K562 (cell line): ENCODE data around the gene ELOB. TPM values are rescaled to one million over a fixed set of nuclear protein-coding genes. Genes with fewer than 3 reads are reported as not detected.

Experiments used
- ATAC-seq: fragments of 200-7000 bp; cut with Tn5 transposase; 3 replicates; pipeline ENCODE4 v1.9.1; 2020; ENCODE audit warnings: moderate library complexity
- BruUV-seq: library from RNA; stranded (reverse); fragments of 400-500 nt; replicated peaks from 2 replicates; lab custom pipeline; 2021; lab: Mats Ljungman, UMichigan
- CTCF ChIA-PET: fragments of 300-600 bp; formaldehyde crosslinking; extraction: SDS; loops from one replicate; lab custom pipeline; 2021; ENCODE audit warnings: low intra/inter-chr PET ratio; lab: Yijun Ruan, JAX
- POLR2A ChIA-PET: fragments of 300-600, 350-650 bp; sonication (Branson Sonifier 250); formaldehyde crosslinking; extraction: SDS; loops from one replicate; lab custom pipeline; 2021; ENCODE audit warnings: antibody characterized with exemption, inconsistent platforms; lab: Yijun Ruan, JAX
- DNase-seq, 4 experiments: peaks; one replicate each; pipeline versions ENCODE4 v3.0.0 to v3.0.0-alpha.2; 2011 to 2018; ENCODE audit warnings: low spot score in 3 of 4, mixed read lengths in 3 of 4; ENCODE audit errors: extremely low read depth in 1 of 4
- FAIRE-seq: peaks from 2 replicates; lab custom pipeline; 2011; peaks lifted over from hg19 to GRCh38; lab: Jason Lieb, UNC
- H2AFZ ChIP-seq: 2 replicates; pipeline ENCODE4 v1.6.0; 2011; ENCODE audit warnings: low read depth, low read length, control low read depth, inconsistent platforms
- H3K27ac ChIP-seq: fragments of 200-600 bp; 3 replicates; pipeline ENCODE4 v1.8.0; 2011; ENCODE audit warnings: low read depth, mild to moderate bottlenecking, control low read depth, inconsistent platforms, low read length, moderate library complexity, mixed read lengths; ENCODE audit errors: extremely low read depth
- H3K27me3 ChIP-seq, 2 experiments: fragments of 300-600 bp in 1 of 2; 2 replicates in 1 of 2; 3 replicates in 1 of 2; pipeline versions ENCODE4 v1.6.0 to v1.8.0; 2011; ENCODE audit warnings: inconsistent platforms in 2 of 2, low read length in 2 of 2, mild to moderate bottlenecking in 1 of 2, mixed read lengths in 1 of 2, moderate library complexity in 1 of 2; ENCODE audit not compliant: control insufficient read depth in 2 of 2, insufficient read depth in 2 of 2
- H3K36me3 ChIP-seq: fragments of 300-600 bp; 3 replicates; pipeline ENCODE4 v1.8.0; 2011; ENCODE audit warnings: mild to moderate bottlenecking, low read length, inconsistent platforms; ENCODE audit not compliant: control insufficient read depth, insufficient read depth
- H3K4me1 ChIP-seq, 2 experiments: fragments of 200-600 bp in 1 of 2; replicated peaks in 1 of 2; 2 replicates in 1 of 2; 3 replicates in 1 of 2; pipeline versions ENCODE4 v1.5.1 to v1.8.0; 2011; ENCODE audit warnings: inconsistent platforms in 2 of 2, low read length in 2 of 2, mild to moderate bottlenecking in 1 of 2, mixed read lengths in 1 of 2, moderate library complexity in 1 of 2; ENCODE audit not compliant: control insufficient read depth in 2 of 2, insufficient read depth in 2 of 2
- H3K4me2 ChIP-seq: 2 replicates; pipeline ENCODE4 v1.6.1; 2011; ENCODE audit warnings: low read length, control low read depth, inconsistent platforms, mixed read lengths; ENCODE audit not compliant: insufficient read depth
- H3K4me3 ChIP-seq: fragments of 200-600 bp; sonication (generic), shearing (Covaris generic); 2 replicates; pipeline ENCODE4 v1.5.1; 2016; ENCODE audit warnings: control low read depth, inconsistent platforms
- H3K79me2 ChIP-seq: fragments of 200-600 bp; 3 replicates; pipeline ENCODE4 v1.8.0; 2011; ENCODE audit warnings: low read length, inconsistent platforms; ENCODE audit not compliant: control insufficient read depth, insufficient read depth
- H3K9ac ChIP-seq, 2 experiments: 2 replicates each; pipeline versions ENCODE4 v1.6.0 to v1.6.1; 2011; ENCODE audit warnings: low read depth in 2 of 2, low read length in 2 of 2, control low read depth in 1 of 2, inconsistent platforms in 1 of 2, mild to moderate bottlenecking in 1 of 2, mixed read lengths in 1 of 2; ENCODE audit not compliant: insufficient read depth in 1 of 2
- H3K9me1 ChIP-seq: one replicate; pipeline ENCODE4 v1.6.0; 2011; ENCODE audit warnings: inconsistent platforms, mild to moderate bottlenecking, low read length, moderate library complexity; ENCODE audit not compliant: control insufficient read depth, insufficient read depth
- H3K9me3 ChIP-seq: replicated peaks from 2 replicates; pipeline ENCODE4 v1.5.1; 2011; ENCODE audit warnings: low read depth, low read length, inconsistent platforms; ENCODE audit not compliant: control insufficient read depth, insufficient read depth
- H4K20me1 ChIP-seq: replicated peaks from 2 replicates; pipeline ENCODE4 v1.6.1; 2011; ENCODE audit warnings: low read length, inconsistent platforms, mixed read lengths; ENCODE audit not compliant: control insufficient read depth, insufficient read depth
- CEBPG ChIP-seq, 3 experiments: fragments of 200-800 bp in 1 of 3; sonication (Bioruptor generic) in 1 of 3; sonication (generic) in 1 of 3; formaldehyde crosslinking in 1 of 3; IDR thresholded peaks in 2 of 3; conservative IDR thresholded peaks in 1 of 3; 2 replicates each; pipeline versions ENCODE4 v1.6.1 to v1.8.0; 2016 to 2022; ENCODE audit warnings: missing compliant biosample characterization in 2 of 3, missing genetic modification characterization in 2 of 3, mild to moderate bottlenecking in 1 of 3, missing genetic modification reagents in 1 of 3
- FIP1L1 ChIP-seq: fragments of 200-400 bp; formaldehyde crosslinking; IDR thresholded peaks from 2 replicates; pipeline ENCODE4 v1.6.1; 2018; ENCODE audit warnings: mild to moderate bottlenecking, low read depth, low read length; ENCODE audit not compliant: poor library complexity, severe bottlenecking
- HMG20A ChIP-seq: fragments of 450-650 bp; formaldehyde crosslinking; conservative IDR thresholded peaks from 2 replicates; pipeline ENCODE4 v1.4.0; 2020; ENCODE audit warnings: mild to moderate bottlenecking, mixed read lengths
- KHSRP ChIP-seq: fragments of 450-650 bp; IDR thresholded peaks from 2 replicates; pipeline ENCODE4 v1.6.1; 2017
- MYNN ChIP-seq, 2 experiments: sonication (generic); formaldehyde crosslinking in 1 of 2; IDR thresholded peaks; 2 replicates each; pipeline versions ENCODE4 v1.5.0 to v1.6.1; 2016 to 2020; ENCODE audit warnings: antibody characterized with exemption in 1 of 2, missing genetic modification reagents in 1 of 2
- PRPF4 ChIP-seq: fragments of 200-400 bp; formaldehyde crosslinking; IDR thresholded peaks from one replicate; pipeline ENCODE4 v1.6.1; 2017; ENCODE audit warnings: low read length, low read depth, mild to moderate bottlenecking; ENCODE audit not compliant: insufficient read depth, poor library complexity, severe bottlenecking
- RBBP5 ChIP-seq: fragments of 200-600 bp; sonication (generic); IDR thresholded peaks from 2 replicates; pipeline ENCODE4 v1.6.1; 2012; ENCODE audit warnings: borderline replicate concordance, mild to moderate bottlenecking, low read length, control low read depth, inconsistent platforms; ENCODE audit not compliant: insufficient read depth, poor library complexity, severe bottlenecking
- SIN3A ChIP-seq, 2 experiments: fragments of 150-350 bp in 1 of 2; IDR thresholded peaks; 2 replicates each; pipeline ENCODE4 v1.6.1; 2011 to 2016; ENCODE audit warnings: borderline replicate concordance in 2 of 2, low read depth in 2 of 2, low read length in 2 of 2, mild to moderate bottlenecking in 2 of 2, moderate library complexity in 2 of 2; ENCODE audit not compliant: control insufficient read depth in 1 of 2
- SRSF3 ChIP-seq: fragments of 200-400 bp; formaldehyde crosslinking; IDR thresholded peaks from 2 replicates; pipeline ENCODE4 v1.6.1; 2016; ENCODE audit warnings: mild to moderate bottlenecking, low read length, moderate library complexity; ENCODE audit not compliant: insufficient read depth
- THAP12 ChIP-seq: fragments of 250-450 bp; sonication (Bioruptor Pico); IDR thresholded peaks from 2 replicates; pipeline ENCODE4 v1.9.0; 2021; ENCODE audit warnings: mild to moderate bottlenecking, inconsistent platforms
- VEZF1 ChIP-seq: fragments of 200-800 bp; sonication (Bioruptor generic); IDR thresholded peaks from 2 replicates; pipeline ENCODE4 v1.6.1; 2017; ENCODE audit warnings: missing genetic modification characterization, missing compliant biosample characterization
- WGBS: fragments of 100-300 bp; shearing (Covaris generic); methylation state at CpG from one replicate; pipeline ENCODE4 v1.1.6; 2016; ENCODE audit warnings: low coverage, mixed read lengths; ENCODE audit not compliant: insufficient coverage; ENCODE audit errors: missing lambda C conversion rate; 5-methylcytosine and 5-hydroxymethylcytosine counted together
- in situ Hi-C: fragments of 300-500 bp; cut with MboI; formaldehyde crosslinking; loops from 4 replicates; pipeline ENCODE4 v1.15.0; 2018; ENCODE audit warnings: inconsistent platforms, mixed read lengths
- intact Hi-C: fragments of 100-400 bp; cut with micrococcal nuclease; formaldehyde crosslinking; loops from 2 replicates; pipeline ENCODE4 v1.14.2; 2022
- polyA plus RNA-seq, 8 experiments: library from polyadenylated mRNA; depleted of rRNA in 4 of 8; stranded (reverse) in 5 of 8; unstranded in 3 of 8; fragments of >200 nt; fragmentation: Nextera tagmentation in 2 of 8; fragmentation: Illumina TruSeq in 1 of 8; extraction: Ambion mirVana in 2 of 8; extraction: Trizol in 1 of 8; gene quantifications; 2 replicates each; pipeline versions ENCODE4 v1.2.1 to v1.2.3, GENCODE V29; 2011 to 2014; ENCODE audit warnings: inconsistent platforms in 1 of 8, missing spikeins in 1 of 8
- total RNA-seq, 7 experiments: library from RNA; depleted of rRNA in 6 of 7; stranded (reverse); fragments of >200 nt in 6 of 7; fragmentation: Illumina TruSeq in 2 of 7; extraction: Trizol in 2 of 7; gene quantifications; 2 replicates each; pipeline versions ENCODE4 v1.2.1 to v1.2.3, GENCODE V29; 2011 to 2021; ENCODE audit warnings: low replicate concordance in 1 of 7

Gene ELOB
- total and polyA plus RNA-seq, 9 of the 15 experiments (the other 6 are each of a cell fraction or from before 2014, with no cell fraction given) = 63.2 to 791 (median 237) TPM

DNA sequence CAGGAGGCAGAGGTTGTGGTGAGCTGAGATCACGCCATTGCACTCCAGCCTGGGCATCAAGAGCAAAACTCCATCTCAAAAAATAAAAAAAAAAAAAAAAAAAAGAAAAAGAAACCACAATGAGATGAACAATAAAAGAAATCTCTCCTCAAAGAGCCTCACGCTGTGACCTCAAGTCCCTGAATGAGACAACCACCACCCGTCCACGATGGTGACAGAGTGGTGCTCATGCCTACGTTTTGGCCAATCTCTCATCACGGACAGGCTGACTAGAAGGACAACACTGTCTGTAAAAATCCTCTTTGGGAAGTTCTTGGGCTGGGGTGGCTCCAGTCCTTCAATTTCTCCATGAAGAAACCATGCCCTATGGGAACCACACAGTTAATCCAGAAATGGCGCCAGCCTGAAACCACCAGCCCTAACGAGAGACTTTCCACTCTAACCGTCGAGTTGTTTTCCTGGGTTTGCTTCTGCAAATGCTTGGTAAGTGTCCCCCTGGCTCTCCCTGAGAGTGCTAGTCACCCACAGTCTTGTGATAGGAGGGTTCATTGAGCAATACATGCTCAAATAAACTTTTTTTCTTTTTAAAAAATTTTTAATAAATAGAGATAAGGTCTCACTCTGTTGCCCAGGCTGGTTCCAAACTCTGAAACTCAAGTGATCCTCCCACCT lies 42.1 kb downstream of the ELOB start:
- H3K4me3 ChIP-seq = no peak overlapping the region
- ChIA-PET CTCF (no interaction called here), POLR2A (interaction anchor here (1.4 kb wide), 1 partner anchor 18 kb away, joined by 6 read pairs; the partner anchor contains the start of gene SRRM2)
- H3K4me1 ChIP-seq = peaks cover 7 to 28% of the 10 kb centered on the region in 2 experiments; a peak in 4 of 5 replicates
- no peaks in the 10 kb centered on the region for H3K27me3 ChIP-seq
- no peak overlapping the region for H3K27ac ChIP-seq
- FAIRE-seq (no peak), DNase-seq (no peak), ATAC-seq (no peak)
- in situ Hi-C loops (no loop called here), intact Hi-C loops (no loop called here)
- no peak overlapping the region for H3K9ac ChIP-seq
- H2AFZ ChIP-seq = peak overlapping the region; percentile 34; the same call in 1 of the 2 replicates
- H4K20me1 ChIP-seq = no peaks in the 10 kb centered on the region
- H3K9me1 ChIP-seq = no peaks in the 10 kb centered on the region
- H3K9me3 ChIP-seq = no peaks in the 10 kb centered on the region
- no peaks in the 10 kb centered on the region for H3K79me2 ChIP-seq
- BruUV-seq = no TSS peak
- TF ChIP-seq FIP1L1 = no peak
- TF ChIP-seq HMG20A (CRISPR knock-in tag) = no peak
- TF ChIP-seq THAP12 = no peak
- no peak for TF ChIP-seq CEBPG (CRISPR knock-in tag; IDR thresholded peaks at IDR 0.05)
- TF ChIP-seq CEBPG (tag; conservative IDR thresholded peaks at IDR 0.05 in 1 of 2, IDR thresholded peaks at IDR 0.05 in 1 of 2) = no peak
- no peak for TF ChIP-seq SRSF3
- no peak for TF ChIP-seq MYNN (IDR thresholded peaks at IDR 0.05)
- no peak for TF ChIP-seq MYNN (CRISPR knock-in tag; IDR thresholded peaks at IDR 0.05)
- TF ChIP-seq KHSRP = no peak
- no peak for TF ChIP-seq VEZF1
- TF ChIP-seq SIN3A (IDR thresholded peaks at IDR 0.05; ENCODE audit: borderline replicate concordance in 2 of 2, control insufficient read depth in 1 of 2, low read depth in 2 of 2, low read length in 2 of 2) = no peak
- TF ChIP-seq PRPF4 = no peak
- no peak for TF ChIP-seq RBBP5
- WGBS = 52% methylated on average over 10 of the region's 10 CpGs
- H3K36me3 ChIP-seq = no peaks in the 10 kb centered on the region
- no peak overlapping the region for H3K4me2 ChIP-seq
